Mesenchymal stem cell (in vitro differentiated cells and primary cell): ENCODE data around the gene GAL3ST3.

Source experiments
- DNase-seq: peaks from one replicate; pipeline ENCODE4 v3.0.0-alpha.2; 2013
- H2AFZ ChIP-seq: one replicate; pipeline ENCODE4 v1.6.1; 2013; ENCODE audit warnings: low read depth, mild to moderate bottlenecking, control low read depth, inconsistent platforms, low read length, moderate library complexity
- H2AK5ac ChIP-seq: 2 replicates; pipeline ENCODE4 v1.6.1; 2013; ENCODE audit warnings: low read length, moderate library complexity, mild to moderate bottlenecking, inconsistent platforms; ENCODE audit not compliant: severe bottlenecking
- H2BK120ac ChIP-seq: one replicate; pipeline ENCODE4 v1.6.1; 2013; ENCODE audit warnings: low read depth, mild to moderate bottlenecking, inconsistent platforms, low read length, moderate library complexity
- H2BK12ac ChIP-seq, 2 experiments: one replicate each; pipeline ENCODE4 v1.6.1; 2013; ENCODE audit warnings: inconsistent platforms in 2 of 2, low read length in 2 of 2, mild to moderate bottlenecking in 2 of 2, moderate library complexity in 2 of 2, control low read depth in 1 of 2
- H2BK15ac ChIP-seq: one replicate; pipeline ENCODE4 v1.6.1; 2013; ENCODE audit warnings: mild to moderate bottlenecking, low read depth, inconsistent platforms; ENCODE audit not compliant: poor library complexity, severe bottlenecking
- H2BK5ac ChIP-seq: 2 replicates; pipeline ENCODE4 v1.6.1; 2013; ENCODE audit warnings: low read depth, mild to moderate bottlenecking, low read length, control low read depth, inconsistent platforms; ENCODE audit not compliant: poor library complexity, severe bottlenecking
- H3K14ac ChIP-seq, 2 experiments: one replicate each; pipeline ENCODE4 v1.6.1; 2013; ENCODE audit warnings: inconsistent platforms in 2 of 2, low read length in 2 of 2, control low read depth in 1 of 2, mild to moderate bottlenecking in 1 of 2, moderate library complexity in 1 of 2
- H3K18ac ChIP-seq, 2 experiments: one replicate each; pipeline ENCODE4 v1.6.1; 2013; ENCODE audit warnings: inconsistent platforms in 2 of 2, low read length in 2 of 2, control low read depth in 1 of 2, low read depth in 1 of 2, mild to moderate bottlenecking in 1 of 2
- H3K23ac ChIP-seq, 2 experiments: one replicate each; pipeline ENCODE4 v1.6.1; 2013; ENCODE audit warnings: inconsistent platforms in 2 of 2, low read length in 2 of 2, mild to moderate bottlenecking in 2 of 2, moderate library complexity in 2 of 2, control low read depth in 1 of 2
- H3K27ac ChIP-seq: 2 replicates; pipeline ENCODE4 v1.5.1; 2013; ENCODE audit warnings: mild to moderate bottlenecking, moderate library complexity, low read length, control low read depth, inconsistent platforms; ENCODE audit not compliant: poor library complexity, severe bottlenecking
- H3K27me3 ChIP-seq, 2 experiments: 2 replicates each; pipeline versions ENCODE4 v1.6.1 to v1.7.0; 2013; ENCODE audit warnings: low read length in 2 of 2, mild to moderate bottlenecking in 2 of 2, moderate library complexity in 2 of 2, control low read depth in 1 of 2, inconsistent platforms in 1 of 2; ENCODE audit not compliant: control insufficient read depth in 1 of 2, insufficient read depth in 1 of 2
- H3K36me3 ChIP-seq, 2 experiments: 2 replicates each; pipeline versions ENCODE4 v1.6.1 to v1.7.0; 2013; ENCODE audit warnings: low read length in 2 of 2, control low read depth in 1 of 2, inconsistent platforms in 1 of 2, low read depth in 1 of 2, mild to moderate bottlenecking in 1 of 2; ENCODE audit not compliant: insufficient read depth in 2 of 2, control insufficient read depth in 1 of 2
- H3K4ac ChIP-seq, 2 experiments: one replicate each; pipeline ENCODE4 v1.6.1; 2013; ENCODE audit warnings: inconsistent platforms in 2 of 2, low read length in 2 of 2, mild to moderate bottlenecking in 2 of 2, moderate library complexity in 2 of 2, control low read depth in 1 of 2, low read depth in 1 of 2
- H3K4me1 ChIP-seq: 2 replicates; pipeline ENCODE4 v1.6.1; 2013; ENCODE audit warnings: low read depth, low read length, control low read depth; ENCODE audit not compliant: control insufficient read depth, insufficient read depth
- H3K4me2 ChIP-seq: 2 replicates; pipeline ENCODE4 v1.6.1; 2013; ENCODE audit warnings: low read length, mild to moderate bottlenecking, inconsistent platforms; ENCODE audit not compliant: poor library complexity, severe bottlenecking
- H3K4me3 ChIP-seq, 2 experiments: 2 replicates each; pipeline versions ENCODE4 v1.5.1 to v1.7.0; 2013; ENCODE audit warnings: low read length in 2 of 2, mild to moderate bottlenecking in 2 of 2, control low read depth in 1 of 2, low read depth in 1 of 2; ENCODE audit not compliant: insufficient read depth in 1 of 2
- H3K79me1 ChIP-seq: replicated peaks from 2 replicates; pipeline ENCODE4 v1.6.1; 2013; ENCODE audit warnings: mild to moderate bottlenecking, control low read depth, low read length, inconsistent platforms; ENCODE audit not compliant: poor library complexity, severe bottlenecking
- H3K9ac ChIP-seq: 2 replicates; pipeline ENCODE4 v1.7.0; 2013; ENCODE audit warnings: mild to moderate bottlenecking, low read length, moderate library complexity
- H3K9me3 ChIP-seq: 2 replicates; pipeline ENCODE4 v1.7.0; 2013; ENCODE audit warnings: mild to moderate bottlenecking, low read length; ENCODE audit not compliant: control insufficient read depth
- H4K8ac ChIP-seq: one replicate; pipeline ENCODE4 v1.6.1; 2013; ENCODE audit warnings: inconsistent platforms, mild to moderate bottlenecking, low read length, moderate library complexity
- H4K91ac ChIP-seq: one replicate; pipeline ENCODE4 v1.6.1; 2013; ENCODE audit warnings: mild to moderate bottlenecking, low read length, inconsistent platforms
- WGBS: methylation state at CpG from one replicate; pipeline ENCODE4 v1.1.7; 2013; ENCODE audit warnings: mixed read lengths; 5-methylcytosine and 5-hydroxymethylcytosine counted together

Gene GAL3ST3

GRCh38 chr11:66087148-66087908, 38.4 kb upstream of the GAL3ST3 start:
- no peak overlapping the region for H2AK5ac ChIP-seq
- no peak overlapping the region for H3K27ac ChIP-seq
- H3K9ac ChIP-seq, result no peak overlapping the region
- H3K14ac ChIP-seq, result no peak overlapping the region
- H2BK120ac ChIP-seq, result no peak overlapping the region
- DNase-seq, result no peak
- no peak overlapping the region for H3K18ac ChIP-seq
- peaks cover 19% of the 10 kb centered on the region for H3K79me1 ChIP-seq
- no peak overlapping the region for H2BK15ac ChIP-seq
- no peaks in the 10 kb centered on the region for H3K27me3 ChIP-seq
- no peak overlapping the region for H3K4ac ChIP-seq
- H3K4me3 ChIP-seq, result no peak overlapping the region
- WGBS, result 93% methylated on average over 9 of the region's 9 CpGs
- no peaks in the 10 kb centered on the region for H3K4me1 ChIP-seq
- no peak overlapping the region for H4K8ac ChIP-seq
- H3K36me3 ChIP-seq, result no peaks in the 10 kb centered on the region
- no peak overlapping the region for H2BK12ac ChIP-seq
- H2AFZ ChIP-seq, result no peak overlapping the region
- H3K4me2 ChIP-seq, result no peak overlapping the region
- H3K9me3 ChIP-seq, result no peaks in the 10 kb centered on the region
- no peak overlapping the region for H4K91ac ChIP-seq
- no peak overlapping the region for H3K23ac ChIP-seq
- no peak overlapping the region for H2BK5ac ChIP-seq

- Histone ChIP-seq H3K4me1 (peaks cover 10% of the 10 kb centered on the region), H3K9me3 (no peaks in the 10 kb centered on the region), H3K23ac (no peak overlapping the region), H2BK12ac (no peak overlapping the region), H4K91ac (no peak overlapping the region), H3K9ac (no peak overlapping the region), H2BK15ac (no peak overlapping the region), H3K79me1 (peaks cover 22% of the 10 kb centered on the region), H3K18ac (no peak overlapping the region), H2AFZ (no peak overlapping the region), H2BK5ac (no peak overlapping the region), H4K8ac (no peak overlapping the region), H2AK5ac (no peak overlapping the region), H3K27me3 (no peaks in the 10 kb centered on the region), H3K14ac (no peak overlapping the region), H2BK120ac (no peak overlapping the region), H3K36me3 (no peaks in the 10 kb centered on the region), H3K27ac (no peak overlapping the region), H3K4ac (no peak overlapping the region), H3K4me2 (no peak overlapping the region), H3K4me3 (no peak overlapping the region)
- no CpG with 5 or more reads among the region's 3 CpGs for WGBS
- no peak for DNase-seq
Measured at GRCh38 chr11:66084821-66085475, 36.0 kb upstream of the GAL3ST3 start.

GRCh38 chr11:66083767-66084166, 34.8 kb upstream of the GAL3ST3 start:
- Histone ChIP-seq H2BK12ac (peak overlapping the region in 1 of 2 experiments; percentile 96), H3K27me3 (no peaks in the 10 kb centered on the region)

GRCh38 chr11:66082946-66083698, 34.2 kb upstream of the GAL3ST3 start:
- Histone ChIP-seq H2BK12ac (no peak overlapping the region), H3K14ac (no peak overlapping the region), H3K4me1 (peaks cover 10% of the 10 kb centered on the region), H4K8ac (no peak overlapping the region), H3K18ac (no peak overlapping the region), H3K36me3 (peaks cover 0 to 3% of the 10 kb centered on the region in 2 experiments), H2BK5ac (no peak overlapping the region), H3K9me3 (no peaks in the 10 kb centered on the region), H3K4me2 (no peak overlapping the region), H3K27ac (peak overlapping the region; percentile 13), H3K23ac (no peak overlapping the region), H4K91ac (no peak overlapping the region), H2AK5ac (no peak overlapping the region), H3K79me1 (peaks cover 23% of the 10 kb centered on the region), H3K4ac (no peak overlapping the region), H2AFZ (no peak overlapping the region), H3K27me3 (no peaks in the 10 kb centered on the region), H2BK15ac (no peak overlapping the region), H3K4me3 (no peak overlapping the region), H3K9ac (no peak overlapping the region), H2BK120ac (no peak overlapping the region)
- peak; percentile 44 for DNase-seq
- 100% methylated on average over 2 of the region's 4 CpGs for WGBS

More at GRCh38 chr11:66083767-66084166, 34.8 kb upstream of the GAL3ST3 start:
- no peak overlapping the region for H3K18ac ChIP-seq
- H4K91ac ChIP-seq, result no peak overlapping the region
- H3K23ac ChIP-seq, result no peak overlapping the region
- no peak overlapping the region for H3K4ac ChIP-seq
- no peak overlapping the region for H2BK120ac ChIP-seq
- no peak overlapping the region for H3K9ac ChIP-seq
- no peak overlapping the region for H2AFZ ChIP-seq
- H3K4me1 ChIP-seq, result peaks cover 10% of the 10 kb centered on the region
- no peak overlapping the region for H3K4me2 ChIP-seq
- H2BK15ac ChIP-seq, result no peak overlapping the region
- no peak for DNase-seq
- no peak overlapping the region for H2AK5ac ChIP-seq
- H3K14ac ChIP-seq, result no peak overlapping the region
- no peak overlapping the region for H3K27ac ChIP-seq
- H3K36me3 ChIP-seq, result peaks cover 0 to 3% of the 10 kb centered on the region in 2 experiments
- H3K9me3 ChIP-seq, result no peaks in the 10 kb centered on the region
- H2BK5ac ChIP-seq, result no peak overlapping the region
- WGBS, result 96% methylated on average over 3 of the region's 3 CpGs
- no peak overlapping the region for H3K4me3 ChIP-seq
- H3K79me1 ChIP-seq, result peaks cover 23% of the 10 kb centered on the region
- peak overlapping the region; percentile 6 for H4K8ac ChIP-seq
